ENCODE measurements around the gene WDR20. TPM values are rescaled to one million over a fixed set of nuclear protein-coding genes. Genes with fewer than 3 reads are reported as not detected.

Gene WDR20
- total RNA-seq, 1 donor, result 15.6 TPM

GRCh38 chr14:102201353-102201738 lies 61.6 kb downstream of the WDR20 start:
- Histone ChIP-seq H3K4me3 (ENCODE audit: insufficient read depth, low read length) (no peak overlapping the region), H2AFZ (ENCODE audit: low read length) (no peak overlapping the region), H3K79me2 (ENCODE audit: insufficient read depth, low read length) (peaks cover 83% of the 10 kb centered on the region), H3K36me3 (ENCODE audit: insufficient read depth, low read length) (peaks cover 37% of the 10 kb centered on the region), H4K20me1 (ENCODE audit: insufficient read depth, low read length) (peaks cover 26% of the 10 kb centered on the region), H3K27me3 (ENCODE audit: insufficient read depth, low read length) (no peaks in the 10 kb centered on the region), H3K9me3 (ENCODE audit: low read depth, low read length) (no peaks in the 10 kb centered on the region), H3K4me1 (ENCODE audit: insufficient read depth, low read length) (peaks cover 7% of the 10 kb centered on the region), H3K4me2 (ENCODE audit: insufficient read depth, low read length) (no peak overlapping the region), H3K27ac (ENCODE audit: low read depth, low read length) (no peak overlapping the region)
- no peak for TF ChIP-seq CTCF (IDR thresholded peaks at IDR 0.05; ENCODE audit: extremely low read depth, low read depth, low read length)
- DNase-seq (ENCODE audit: insufficient read length, low spot score, missing footprints), result no peak

- no peaks in the 10 kb centered on the region for H3K9me3 ChIP-seq (ENCODE audit: low read depth, low read length)
- DNase-seq (ENCODE audit: insufficient read length, low spot score, missing footprints), result no peak
- no peak overlapping the region for H2AFZ ChIP-seq (ENCODE audit: low read length)
- H3K36me3 ChIP-seq (ENCODE audit: insufficient read depth, low read length), result peaks cover 37% of the 10 kb centered on the region
- peaks cover 3% of the 10 kb centered on the region for H3K4me1 ChIP-seq (ENCODE audit: insufficient read depth, low read length)
- no peak overlapping the region for H3K4me2 ChIP-seq (ENCODE audit: insufficient read depth, low read length)
- no peak overlapping the region for H3K27ac ChIP-seq (ENCODE audit: low read depth, low read length)
- H3K4me3 ChIP-seq (ENCODE audit: insufficient read depth, low read length), result no peak overlapping the region
- no peak for TF ChIP-seq CTCF (IDR thresholded peaks at IDR 0.05; ENCODE audit: extremely low read depth, low read depth, low read length)
- H4K20me1 ChIP-seq (ENCODE audit: insufficient read depth, low read length), result peaks cover 24% of the 10 kb centered on the region
- H3K79me2 ChIP-seq (ENCODE audit: insufficient read depth, low read length), result peaks cover 83% of the 10 kb centered on the region
- no peaks in the 10 kb centered on the region for H3K27me3 ChIP-seq (ENCODE audit: insufficient read depth, low read length)
Observed at GRCh38 chr14:102201776-102202175, 62.1 kb downstream of the WDR20 start.

GRCh38 chr14:102202944-102203343 lies 63.2 kb downstream of the WDR20 start:
- H3K9me3 ChIP-seq (ENCODE audit: low read depth, low read length), result no peaks in the 10 kb centered on the region
- H3K4me1 ChIP-seq (ENCODE audit: insufficient read depth, low read length), result no peaks in the 10 kb centered on the region
- H3K79me2 ChIP-seq (ENCODE audit: insufficient read depth, low read length), result peaks cover 84% of the 10 kb centered on the region
- H4K20me1 ChIP-seq (ENCODE audit: insufficient read depth, low read length), result peaks cover 18% of the 10 kb centered on the region
- no peak overlapping the region for H3K4me3 ChIP-seq (ENCODE audit: insufficient read depth, low read length)
- H3K36me3 ChIP-seq (ENCODE audit: insufficient read depth, low read length), result peaks cover 34% of the 10 kb centered on the region
- no peak overlapping the region for H2AFZ ChIP-seq (ENCODE audit: low read length)
- DNase-seq (ENCODE audit: insufficient read length, low spot score, missing footprints), result no peak
- no peak overlapping the region for H3K27ac ChIP-seq (ENCODE audit: low read depth, low read length)
- no peak for TF ChIP-seq CTCF (IDR thresholded peaks at IDR 0.05; ENCODE audit: extremely low read depth, low read depth, low read length)
- no peak overlapping the region for H3K4me2 ChIP-seq (ENCODE audit: insufficient read depth, low read length)
- no peaks in the 10 kb centered on the region for H3K27me3 ChIP-seq (ENCODE audit: insufficient read depth, low read length)

GRCh38 chr14:102203382-102203781 lies 63.7 kb downstream of the WDR20 start:
- DNase-seq (ENCODE audit: insufficient read length, low spot score, missing footprints), result no peak
- H4K20me1 ChIP-seq (ENCODE audit: insufficient read depth, low read length), result peaks cover 15% of the 10 kb centered on the region
- no peak overlapping the region for H3K27ac ChIP-seq (ENCODE audit: low read depth, low read length)
- no peaks in the 10 kb centered on the region for H3K4me1 ChIP-seq (ENCODE audit: insufficient read depth, low read length)
- H3K79me2 ChIP-seq (ENCODE audit: insufficient read depth, low read length), result peaks cover 81% of the 10 kb centered on the region
- no peak overlapping the region for H3K4me3 ChIP-seq (ENCODE audit: insufficient read depth, low read length)
- no peak overlapping the region for H3K4me2 ChIP-seq (ENCODE audit: insufficient read depth, low read length)
- no peak for TF ChIP-seq CTCF (IDR thresholded peaks at IDR 0.05; ENCODE audit: extremely low read depth, low read depth, low read length)
- H3K9me3 ChIP-seq (ENCODE audit: low read depth, low read length), result no peaks in the 10 kb centered on the region
- H3K36me3 ChIP-seq (ENCODE audit: insufficient read depth, low read length), result peaks cover 31% of the 10 kb centered on the region
- no peaks in the 10 kb centered on the region for H3K27me3 ChIP-seq (ENCODE audit: insufficient read depth, low read length)
- no peak overlapping the region for H2AFZ ChIP-seq (ENCODE audit: low read length)

All from osteoblast (primary cell).